ENCODE data around the gene FGD5.

Gene FGD5

DNA sequence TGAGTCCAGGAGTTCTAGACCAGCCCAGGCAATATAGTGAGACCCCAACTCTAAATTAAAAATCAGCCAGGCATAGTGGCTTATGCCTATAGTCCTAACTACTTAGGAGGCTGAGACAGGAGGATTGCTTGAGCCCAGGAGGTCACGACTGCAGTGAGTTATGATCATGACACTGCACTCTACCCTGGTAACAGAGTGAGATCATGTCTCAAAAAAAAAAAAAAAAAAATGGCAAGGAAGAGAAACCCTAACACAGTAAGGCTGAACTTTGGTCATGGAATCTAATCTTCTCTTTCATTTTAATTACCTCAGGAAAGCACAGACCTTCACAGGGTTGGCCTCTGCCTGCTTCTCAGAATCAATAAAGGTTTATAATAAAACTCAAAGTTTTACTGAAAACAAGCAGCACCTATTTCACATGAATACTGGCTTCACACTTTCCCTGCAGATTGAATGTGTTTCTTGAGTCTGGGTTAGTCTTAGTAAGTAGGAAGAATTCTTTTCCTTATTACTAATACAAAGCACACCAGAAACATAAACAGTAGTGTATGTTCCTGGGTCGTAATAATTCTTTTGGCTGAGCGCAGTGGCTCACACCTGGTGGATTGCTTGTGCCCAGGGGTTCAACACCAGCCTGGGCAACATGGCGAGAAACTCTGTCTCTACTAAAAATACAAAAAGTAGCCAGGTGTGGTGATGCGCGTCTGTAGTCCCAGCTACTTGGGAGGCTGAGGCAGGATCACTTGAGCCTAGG lies 117.0 kb downstream of the FGD5 start:
- intact Hi-C loops (cut with DNase I) = no loop called here
- no peak for DNase-seq

DNA sequence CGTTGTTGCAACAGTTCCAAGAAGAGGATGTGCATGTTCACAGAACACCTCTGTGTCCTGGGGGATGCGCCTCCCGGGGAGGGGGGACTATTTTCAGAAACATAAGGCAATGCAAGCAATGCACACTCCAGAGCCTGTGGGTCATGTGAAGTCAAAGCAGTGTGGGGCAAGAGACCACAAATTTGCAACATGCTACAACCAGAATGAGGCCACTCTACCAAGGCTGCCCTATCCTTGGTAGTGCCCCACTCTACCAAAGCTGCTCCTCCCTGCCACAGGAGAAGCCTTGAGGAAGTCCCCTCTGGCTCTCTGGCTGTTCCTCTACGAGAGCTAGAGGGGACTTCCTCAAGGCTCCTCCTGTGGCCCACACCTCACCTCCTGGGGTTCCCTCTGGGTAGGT lies 120.2 kb downstream of the FGD5 start:
- intact Hi-C loops (cut with DNase I) = no loop called here
- DNase-seq = no peak

DNA sequence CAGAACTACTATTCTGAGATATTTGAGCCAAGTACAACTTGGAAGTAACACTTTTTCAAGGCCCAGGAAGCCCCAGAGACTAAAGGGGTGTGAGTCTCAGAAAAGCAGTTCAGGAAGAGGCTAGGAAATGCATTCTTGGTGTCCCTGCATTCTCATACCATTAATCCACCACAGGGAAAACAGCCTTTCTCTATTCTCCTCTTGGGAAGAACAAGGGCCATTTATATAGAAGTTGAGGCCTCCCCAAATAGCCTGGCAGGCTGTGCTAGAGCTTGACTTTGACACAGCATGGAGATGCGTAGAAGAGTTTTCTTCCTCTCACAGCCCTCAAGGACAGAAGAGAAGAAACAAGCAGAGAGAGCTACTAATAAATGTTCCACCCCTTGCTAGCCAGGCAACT lies 123.1 kb downstream of the FGD5 start:
- DNase-seq = peak in 1 of 42 donors; percentile 15
- intact Hi-C loops (cut with DNase I) = loop anchor here (10.0 kb wide), 2 partner anchors 123 to 287 kb away; partner anchors contain the start of genes CCDC174 and MRPS25

DNA sequence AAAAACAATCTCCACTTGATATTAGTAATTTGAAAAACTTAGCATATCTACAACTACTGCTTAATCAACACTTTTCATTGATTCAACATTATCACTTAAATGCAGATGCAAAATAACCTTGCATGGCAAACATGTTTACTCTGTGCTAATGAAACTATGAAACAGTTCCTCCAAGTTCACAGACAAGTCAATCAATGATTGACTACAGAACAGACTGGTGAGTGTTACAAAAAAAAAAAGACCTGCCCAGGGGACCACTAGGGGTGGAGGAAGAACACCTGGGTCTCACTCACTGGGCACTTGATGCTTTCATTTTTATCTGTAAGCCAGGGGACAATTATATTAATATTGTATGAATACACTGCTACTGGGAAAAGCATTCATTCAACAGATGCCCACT lies 124.3 kb downstream of the FGD5 start:
- no peak for DNase-seq
- intact Hi-C loops (cut with DNase I) = loop anchor here (10.0 kb wide), 2 partner anchors 122 to 288 kb away; partner anchors contain the start of genes CCDC174 and MRPS25

DNA sequence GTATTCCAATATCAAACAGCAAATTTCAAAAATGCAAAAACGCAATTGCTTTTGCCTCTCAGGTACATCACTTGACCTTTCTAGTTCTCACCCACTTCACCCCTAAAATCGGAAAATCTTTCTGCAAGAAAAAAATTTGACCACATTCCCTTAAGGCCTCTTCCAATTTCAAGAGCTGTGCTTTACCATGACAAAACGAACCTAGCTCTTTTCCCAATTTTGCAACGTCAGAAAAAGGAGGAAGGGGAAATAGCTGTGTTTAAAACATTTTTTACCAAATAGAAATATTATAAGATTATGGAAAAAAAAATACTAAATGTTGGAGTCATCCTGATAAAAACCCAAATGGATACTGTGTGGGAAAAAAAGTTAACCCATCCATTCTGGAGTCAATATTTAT lies 127.5 kb downstream of the FGD5 start:
- intact Hi-C loops (cut with DNase I) = loop anchor here (5.0 to 10.0 kb wide), 3 partner anchors 119 to 291 kb away; partner anchors contain the start of genes CCDC174, MRPS25 and RBSN
- DNase-seq = no peak

DNA sequence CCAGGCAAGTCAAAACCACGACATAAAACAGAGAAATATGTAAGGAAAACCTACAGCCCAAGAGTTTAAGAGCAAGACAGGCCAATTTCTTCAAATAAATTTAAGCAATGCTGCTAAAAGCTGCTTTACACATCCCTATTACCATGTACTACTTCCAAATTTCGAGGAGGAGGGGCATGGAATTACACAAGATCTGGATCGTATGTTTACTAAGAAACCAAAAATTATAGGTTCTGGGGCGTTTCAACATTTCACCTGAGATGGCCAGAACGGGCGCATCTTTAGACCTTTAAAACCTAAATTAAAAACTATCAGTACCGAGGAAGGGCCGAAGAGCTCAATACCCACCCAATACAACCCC lies 128.0 kb downstream of the FGD5 start:
- DNase-seq = no peak
- intact Hi-C loops (cut with DNase I) = loop anchor here (5.0 to 10.0 kb wide), 3 partner anchors 118 to 292 kb away; partner anchors contain the start of genes CCDC174, MRPS25 and RBSN

DNA sequence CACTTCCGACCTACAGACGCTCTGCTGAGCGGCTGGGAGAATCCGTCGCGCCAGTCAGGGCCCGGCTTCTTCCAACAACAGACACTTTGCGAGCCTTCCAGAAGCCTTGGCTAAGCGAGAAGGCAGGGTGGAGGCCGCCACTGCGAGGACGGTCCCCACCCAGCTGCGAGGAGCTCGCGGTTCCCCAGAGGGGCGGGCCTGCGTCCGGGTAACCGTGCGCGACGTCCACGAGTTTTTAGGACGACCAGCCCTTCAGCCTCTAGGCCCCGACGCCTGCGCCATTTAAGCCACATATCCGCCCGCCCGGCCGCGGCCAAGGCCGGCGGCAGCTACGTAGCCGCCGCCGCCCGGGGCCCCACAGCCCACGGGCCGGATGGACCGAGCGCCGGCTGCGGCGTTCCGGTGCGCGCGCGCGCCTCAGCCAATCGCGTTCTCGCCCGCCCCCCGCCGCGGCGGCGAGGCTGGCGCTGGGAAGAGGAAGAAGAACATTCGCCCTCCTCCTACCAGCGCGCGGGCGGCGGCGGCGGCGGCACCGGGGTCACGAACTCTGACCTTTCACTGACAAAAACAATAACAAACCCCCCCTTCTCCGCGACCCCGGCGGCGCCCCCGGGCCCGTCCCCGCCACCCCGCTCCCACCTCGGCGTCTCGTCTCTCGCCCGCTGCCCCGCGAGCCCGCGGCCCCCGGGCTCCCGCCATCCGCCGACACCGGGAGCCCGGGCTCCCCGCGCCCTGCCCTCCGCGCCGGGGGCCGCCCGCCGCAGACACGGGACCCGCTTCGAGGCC lies 128.5 kb downstream of the FGD5 start, which contains the start of gene NR2C2:
NR2C2 (plus strand) TSS at position 484 of the 786 bp plus-strand sequence. CDS start 56,332 bp downstream, outside the sequence.
- DNase-seq = peak; percentile 72 to 95 (median 89)
- intact Hi-C loops (cut with DNase I) = loop anchor here (5.0 to 10.0 kb wide), 3 partner anchors 118 to 292 kb away; partner anchors contain the start of genes CCDC174, MRPS25 and RBSN

DNA sequence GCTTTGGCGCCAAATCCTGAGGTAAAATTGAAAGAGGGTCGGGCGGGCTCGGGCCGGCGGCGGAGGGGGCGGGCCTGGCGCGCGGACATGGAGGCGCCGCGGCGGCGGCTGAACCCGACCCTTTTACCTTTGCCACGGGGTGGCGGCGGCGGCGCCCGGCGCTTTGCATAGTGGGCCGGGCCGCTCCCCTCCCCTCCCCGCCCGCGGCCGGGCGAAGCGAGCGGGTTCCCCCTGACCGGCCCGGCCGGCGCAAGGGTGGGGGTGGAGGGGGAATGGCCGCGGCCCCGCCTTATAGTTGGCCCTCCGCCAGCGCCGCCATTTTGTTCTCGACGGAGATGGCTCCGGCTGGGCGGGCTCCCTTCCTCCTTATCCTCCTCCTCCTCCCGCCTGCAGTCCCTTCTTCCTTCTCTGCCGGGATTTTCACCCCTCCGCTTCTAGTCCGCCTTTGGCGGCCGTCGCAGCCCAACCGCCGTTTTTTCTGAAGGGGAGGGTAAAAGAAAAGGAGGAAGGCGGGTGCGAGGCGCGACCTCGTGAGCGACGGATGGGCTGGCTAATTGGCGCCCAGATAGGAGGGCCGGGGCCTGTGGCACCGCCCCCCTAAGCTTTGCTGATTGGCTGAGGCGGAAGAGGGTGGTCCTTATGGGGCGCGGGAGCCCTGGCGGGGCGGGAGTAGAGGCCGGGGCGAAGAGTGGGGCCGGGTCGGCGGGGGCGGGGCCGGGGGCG lies 129.3 kb downstream of the FGD5 start:
- intact Hi-C loops (cut with DNase I) = loop anchor here (5.0 to 10.0 kb wide), 3 partner anchors 117 to 293 kb away; partner anchors contain the start of genes CCDC174, MRPS25 and RBSN
- peak; percentile 95 to 100 (median 99) for DNase-seq

DNA sequence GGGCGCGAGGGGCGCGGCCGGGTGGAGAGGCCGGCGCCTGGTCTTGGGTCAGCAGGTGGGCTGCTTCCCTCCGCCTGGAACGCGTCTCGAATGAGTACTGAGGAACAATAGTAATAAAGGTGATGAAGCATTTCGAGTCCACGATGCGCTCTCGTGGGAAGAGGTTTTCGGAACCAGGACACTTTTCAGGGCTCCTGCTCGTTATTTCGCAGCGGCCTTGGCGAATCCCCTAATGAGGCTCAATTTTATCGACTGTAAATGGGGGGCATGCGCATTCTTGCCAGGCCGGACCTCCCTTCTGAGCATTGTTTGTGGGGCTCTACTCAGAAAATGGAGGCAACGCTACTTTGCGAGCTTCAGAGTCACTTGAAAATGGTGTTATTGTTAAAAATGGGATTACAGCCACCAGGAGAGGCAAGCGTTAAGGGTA lies 129.9 kb downstream of the FGD5 start:
- DNase-seq = no peak
- intact Hi-C loops (cut with DNase I) = loop anchor here (5.0 to 10.0 kb wide), 3 partner anchors 116 to 294 kb away; partner anchors contain the start of genes CCDC174, MRPS25 and RBSN

DNA sequence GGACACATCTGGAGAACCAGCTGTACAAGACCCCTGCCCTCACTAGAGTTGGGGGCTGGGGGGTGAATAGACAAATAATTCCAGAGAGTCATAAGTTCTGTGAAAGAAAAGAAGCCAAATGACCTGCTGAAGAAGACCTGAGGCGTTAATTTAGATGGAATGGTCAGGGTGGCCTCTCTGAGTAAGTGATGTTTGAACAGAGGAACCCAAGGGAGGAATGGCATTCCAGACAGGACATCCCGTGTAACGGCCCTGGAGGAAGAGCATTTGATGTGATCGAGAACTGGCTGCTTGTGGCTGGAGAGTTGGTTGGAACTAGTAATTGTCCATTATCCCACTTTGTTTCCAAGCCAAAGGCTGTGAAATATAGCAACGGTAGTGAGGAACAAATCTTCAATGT lies 130.4 kb downstream of the FGD5 start:
- DNase-seq = peak in 1 of 42 donors; percentile 4

DNA sequence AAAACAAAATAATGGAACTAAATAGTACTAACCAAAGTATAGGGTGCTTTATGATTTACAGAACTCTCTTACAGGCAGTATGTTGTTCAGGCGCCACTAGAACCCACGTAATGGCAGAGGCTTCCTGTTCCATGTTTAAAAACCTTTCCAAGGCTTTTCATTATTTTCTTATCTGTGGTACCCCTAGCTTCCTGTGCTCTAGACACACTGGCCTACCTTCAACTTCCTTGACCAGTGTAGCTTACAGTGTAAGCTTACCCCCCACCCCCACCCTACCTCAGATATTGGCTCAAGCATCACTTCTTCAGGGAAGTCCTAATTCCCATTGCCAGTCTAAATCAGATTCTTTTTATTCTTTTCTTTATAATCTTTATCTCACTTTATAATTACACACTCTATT lies 131.5 kb downstream of the FGD5 start:
- DNase-seq = no peak
- intact Hi-C loops (cut with DNase I) = no loop called here

More for the DNA sequence above, 130.4 kb downstream of the FGD5 start:
- intact Hi-C loops (cut with DNase I) = loop anchor here (5.0 to 10.0 kb wide), 3 partner anchors 116 to 294 kb away; partner anchors contain the start of genes CCDC174, MRPS25 and RBSN

DNA sequence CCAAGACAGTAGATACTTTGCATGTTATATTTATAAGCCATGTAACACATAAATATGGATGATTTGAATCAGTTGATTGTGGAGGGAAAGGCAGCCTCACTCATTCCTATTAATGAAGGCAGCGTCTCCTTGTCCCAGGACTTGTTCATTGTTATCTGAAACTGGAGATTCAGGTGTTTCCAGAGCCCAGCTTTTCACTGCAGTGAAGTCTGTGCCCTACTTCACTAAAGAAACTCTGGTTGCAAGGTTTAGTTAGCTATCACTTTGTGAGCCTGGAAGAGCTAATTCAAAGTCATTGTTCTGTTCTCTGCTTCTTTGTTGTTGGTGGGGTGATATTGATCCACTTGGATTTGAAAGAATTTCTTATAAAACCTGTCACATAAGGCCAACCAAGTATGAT lies 138.4 kb downstream of the FGD5 start:
- intact Hi-C loops (cut with DNase I) = no loop called here
- DNase-seq = no peak

DNA sequence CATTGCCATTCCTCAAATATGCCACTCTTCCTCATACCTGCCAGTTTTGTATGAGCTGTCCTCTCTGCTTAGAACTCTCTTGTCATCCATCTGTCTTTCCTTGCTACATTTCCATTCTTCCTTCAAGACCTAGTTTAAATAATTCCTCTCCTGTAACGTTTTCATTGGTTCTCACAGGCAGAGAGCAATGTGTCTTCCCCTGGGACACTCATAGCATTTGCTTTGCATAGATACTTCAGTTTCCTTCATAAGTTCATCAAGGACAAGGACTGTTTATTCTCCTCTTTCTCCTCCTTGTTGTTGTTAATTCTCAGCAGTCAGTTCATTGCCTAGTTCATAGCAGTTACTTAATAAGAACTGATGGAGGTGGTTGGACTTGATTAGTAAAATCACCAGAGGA lies 139.2 kb downstream of the FGD5 start:
- DNase-seq = no peak
- intact Hi-C loops (cut with DNase I) = no loop called here

DNA sequence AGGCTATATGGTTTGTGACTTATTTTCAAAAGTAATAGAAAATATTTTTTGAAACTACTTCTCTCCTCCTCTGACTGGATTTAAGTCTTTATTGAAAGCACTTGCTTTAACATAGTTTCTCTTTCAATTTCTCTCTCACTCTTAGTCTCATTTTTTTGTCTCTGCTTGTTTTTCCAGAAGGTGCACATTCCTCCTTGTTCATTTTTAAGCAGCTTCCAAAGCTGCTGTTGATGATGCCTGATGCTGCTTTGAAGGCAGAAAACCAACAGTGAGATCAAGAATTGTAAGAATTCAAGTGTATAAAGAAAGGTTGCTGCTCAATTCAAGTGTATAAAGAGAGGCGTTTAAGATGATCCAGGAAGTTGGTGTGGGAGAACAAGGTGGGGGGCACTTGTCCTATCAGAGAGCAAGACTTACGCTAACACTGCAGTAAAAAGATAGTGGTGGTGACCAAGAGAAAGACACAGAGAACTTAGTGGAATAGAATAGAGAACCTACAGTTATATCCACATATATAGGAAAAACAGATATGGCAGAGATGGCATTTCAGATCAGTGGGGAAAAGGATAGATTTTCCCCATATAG lies 140.7 kb downstream of the FGD5 start:
- intact Hi-C loops (cut with DNase I) = no loop called here
- no peak for DNase-seq

DNA sequence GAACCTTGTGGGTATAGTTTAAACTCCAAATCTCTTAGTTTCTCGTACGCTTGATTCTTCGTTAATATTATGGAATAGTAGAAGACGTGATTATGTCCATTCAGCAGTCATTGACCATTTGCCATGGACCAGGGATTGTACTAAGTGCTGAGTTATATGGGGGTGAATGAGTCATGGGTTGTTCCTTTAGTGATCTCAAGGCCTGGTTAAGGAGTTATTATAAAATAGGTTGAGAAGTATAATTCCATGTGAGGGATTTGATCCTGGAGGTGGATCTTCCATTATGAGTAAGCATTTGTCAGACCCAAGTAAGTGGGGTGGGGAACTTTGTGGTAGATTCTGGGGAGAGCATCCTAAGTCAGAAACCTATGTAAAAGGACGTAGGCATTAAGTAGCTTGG lies 144.0 kb downstream of the FGD5 start:
- intact Hi-C loops (cut with DNase I) = no loop called here
- DNase-seq = no peak

DNA sequence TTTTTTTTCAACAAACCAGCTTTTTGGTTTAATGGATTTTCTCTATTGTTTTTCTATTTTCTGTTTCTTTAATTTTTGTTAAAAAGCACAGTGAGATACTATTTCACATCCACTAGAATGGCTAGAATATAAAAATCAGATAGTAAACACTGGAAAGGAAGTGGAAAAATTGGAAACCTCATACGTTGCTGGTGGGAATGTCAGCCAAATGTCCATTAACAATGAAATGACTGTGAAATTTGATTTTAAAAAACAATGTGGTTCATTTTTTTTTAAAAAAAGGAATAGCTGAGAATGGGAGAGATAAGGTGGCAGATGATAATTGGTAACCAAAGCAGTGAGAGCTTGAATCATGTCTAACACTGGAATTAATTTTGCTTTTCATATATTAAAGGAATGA lies 148.5 kb downstream of the FGD5 start:
- no peak for DNase-seq
- intact Hi-C loops (cut with DNase I) = no loop called here

DNA sequence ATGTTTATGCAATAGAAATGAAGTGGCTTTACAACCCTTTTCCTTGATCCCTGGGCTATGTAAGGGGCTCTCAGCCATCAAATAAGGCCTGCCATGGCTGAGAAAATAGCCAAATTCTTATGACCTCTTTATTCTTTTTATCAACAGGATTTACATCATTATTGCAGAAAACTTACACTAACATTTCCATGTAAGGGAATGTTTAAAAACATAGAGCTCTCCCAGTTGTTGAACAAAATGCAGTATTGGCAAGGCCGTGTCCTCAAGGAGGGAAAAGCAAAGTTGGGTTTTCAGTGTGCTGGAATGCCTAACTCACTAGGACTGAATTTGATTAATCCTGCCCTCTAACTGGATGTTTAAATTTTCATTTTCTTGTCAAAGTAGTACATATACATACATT lies 150.9 kb downstream of the FGD5 start:
- intact Hi-C loops (cut with DNase I) = no loop called here
- no peak for DNase-seq

DNA sequence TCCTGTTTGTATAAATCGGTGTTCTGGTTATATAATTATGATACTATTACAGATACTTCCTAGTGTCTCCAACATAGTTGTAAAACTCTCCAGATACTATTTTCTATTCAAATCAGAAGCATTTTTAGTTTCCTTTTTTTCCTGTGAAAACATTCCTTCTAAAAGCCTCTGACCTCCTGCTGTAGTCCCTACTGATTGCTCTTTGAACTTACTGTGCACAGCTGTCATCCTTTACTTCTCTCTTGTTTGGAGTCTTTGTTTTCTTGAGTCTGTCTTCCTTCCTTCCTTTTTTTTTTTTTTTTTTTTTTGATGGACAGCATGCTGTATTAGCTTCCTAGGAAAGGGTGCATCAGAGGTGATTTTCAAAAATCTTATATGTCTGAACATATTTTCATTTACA lies 157.6 kb downstream of the FGD5 start:
- intact Hi-C loops (cut with DNase I) = no loop called here
- no peak for DNase-seq

DNA sequence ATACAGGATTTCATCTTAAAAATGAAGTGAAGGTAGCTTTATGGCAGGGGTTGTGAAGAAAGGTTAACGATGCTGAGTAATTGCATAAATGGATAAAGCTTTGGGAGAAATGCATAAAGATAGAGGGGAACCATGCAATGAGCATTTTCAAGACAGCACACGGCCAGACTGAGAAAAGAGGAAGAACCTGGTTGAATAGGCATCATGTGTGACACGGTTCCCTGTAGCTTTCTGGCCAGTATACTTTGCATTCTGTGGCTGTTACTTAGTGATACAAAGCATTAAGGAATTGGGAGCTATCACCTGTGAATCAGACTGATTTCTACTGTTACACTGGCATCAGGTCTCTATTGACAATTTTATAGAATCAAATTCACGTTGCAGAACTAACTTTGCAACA lies 161.9 kb downstream of the FGD5 start:
- intact Hi-C loops (cut with DNase I) = no loop called here
- no peak for DNase-seq
